OCI-LY3 (cell line): ENCODE measurements around the gene CLDN17.

Experiments
- CTCF ChIP-seq: fragments of 200-600, 300-600 bp; sonication (generic); IDR thresholded peaks from 2 replicates; pipeline ENCODE4 v1.5.1; 2014; ENCODE audit warnings: antibody characterized with exemption, low read length, low read depth
- EZH2phosphoT487 ChIP-seq: fragments of 200-600 bp; shearing (Covaris generic); IDR thresholded peaks from 2 replicates; pipeline ENCODE4 v1.6.1; 2018; ENCODE audit warnings: antibody characterized with exemption, mixed run types, low read depth

- peak; percentile 82 for TF ChIP-seq CTCF
- TF ChIP-seq EZH2phosphoT487, result no peak
These were observed 28.2 kb upstream of the CLDN17 start for GRCh38 chr21:30194701-30195299.
